H1 (cell line): ENCODE data around the gene PTH1R. TPM values are rescaled to one million over a fixed set of nuclear protein-coding genes. Genes with fewer than 3 reads are reported as not detected.

Experiments used
- RFX5 ChIP-seq: IDR thresholded peaks from 2 replicates; pipeline ENCODE4 v1.6.1; 2011; ENCODE audit warnings: low read depth, low read length, improper control_type of control experiment, borderline replicate concordance
- SRF ChIP-seq: IDR thresholded peaks from 2 replicates; pipeline ENCODE4 v1.6.1; 2011; ENCODE audit warnings: mild to moderate bottlenecking, low read depth, low read length, moderate library complexity
- polyA plus RNA-seq, 7 experiments: library from polyadenylated mRNA; depleted of rRNA in 3 of 7; stranded (reverse) in 5 of 7; unstranded in 2 of 7; fragments of >200 nt in 5 of 7; fragments of 200-250 nt in 2 of 7; gene quantifications; 1 replicate in 5 of 7; 2 replicates in 1 of 7; 4 replicates in 1 of 7; pipeline versions ENCODE4 v1.2.1 to v1.2.3, GENCODE V29; 2011 to 2013; ENCODE audit warnings: missing spikeins in 2 of 7, mixed read lengths in 2 of 7
- total RNA-seq: library from RNA; stranded (reverse); fragmentation: NEBNext Ultra II Directional; extraction: Animal tissue kit (Norgen Biotek cat#: 25700); gene quantifications from 2 replicates; pipeline ENCODE4 v1.2.1, GENCODE V29; 2021

Gene PTH1R
- total and polyA plus RNA-seq, 2 of the 8 experiments (the other 6 are each of a cell fraction or from before 2014, with no cell fraction given), result 0.57 to 1.5 TPM

DNA sequence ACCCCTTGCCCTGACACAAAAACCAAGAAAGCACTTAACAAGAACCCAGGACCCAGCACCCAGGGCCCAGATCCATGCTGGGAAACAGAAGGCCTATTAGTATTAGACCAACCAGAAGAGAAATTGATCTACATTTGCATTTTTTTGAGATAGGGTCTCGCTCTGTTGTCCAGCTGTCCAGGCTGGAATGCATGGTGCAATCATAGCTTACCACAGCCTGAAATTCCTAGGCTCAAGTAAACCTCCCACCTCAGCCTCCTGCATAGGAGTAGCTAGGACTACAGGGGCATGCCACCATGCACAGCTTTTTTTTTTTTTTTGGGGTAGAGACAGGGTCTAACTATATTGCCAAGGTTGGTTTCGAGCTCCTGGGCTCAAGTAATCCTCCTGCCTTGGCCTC lies 72.7 kb downstream of the PTH1R start (continued):
- TF ChIP-seq SRF, result no peak
- no peak for TF ChIP-seq RFX5
